Epithelial cell of alveolus of lung (primary cell): ENCODE measurements around the gene CUL9. TPM values are rescaled to one million over a fixed set of nuclear protein-coding genes. Genes with fewer than 3 reads are reported as not detected.

ENCODE experiments used
- total RNA-seq: library from RNA; depleted of rRNA; stranded (reverse); fragments of >200 nt; gene quantifications from 2 replicates; pipeline ENCODE4 v1.2.1, GENCODE V29; 2015

Gene CUL9
- total RNA-seq: 12.2 and 15.9 TPM in 2 replicates

GRCh38 chr6:43181942-43182860 is at the start of gene CUL9:
Gene CUL9 (plus strand): TSS chr6:43182196. CDS start chr6:43184311, 2,115 bp downstream.

GRCh38 chr6:43170931-43171706 is 10.9 kb upstream of the CUL9 start, which contains the start of gene SRF:
Gene SRF (plus strand): TSS chr6:43171269. CDS start chr6:43171657, 388 bp downstream.

GRCh38 chr6:43228951-43229802 is 47.2 kb downstream of the CUL9 start, which contains the start of gene DNPH1:
Gene DNPH1 (minus strand): TSS chr6:43229481. CDS start chr6:43229456, 25 bp downstream.

GRCh38 chr6:43242908-43243663 is 61.1 kb downstream of the CUL9 start, which contains the start of gene TTBK1:
Gene TTBK1 (plus strand): TSS chr6:43243481. CDS start chr6:43246661, 3,180 bp downstream.

Other genes with a start within 250 kb of the CUL9 start
- gene GNMT, start 221.4 kb upstream of the CUL9 start, total RNA-seq: not detected in 2 replicates
- gene PEX6, start 203.0 kb upstream of the CUL9 start, total RNA-seq: 16.5 and 60.2 TPM in 2 replicates
- gene PPP2R5D, start 197.6 kb upstream of the CUL9 start, total RNA-seq: 40.9 and 50.6 TPM in 2 replicates
- gene MEA1, start 168.2 kb upstream of the CUL9 start, total RNA-seq: 43.7 and 94.3 TPM in 2 replicates
- 90.9 and 103 TPM in 2 replicates for gene KLHDC3, start 167.9 kb upstream of the CUL9 start, total RNA-seq
- 56.5 and 88.6 TPM in 2 replicates for gene RRP36, start 160.6 kb upstream of the CUL9 start, total RNA-seq
- gene CUL7, start 128.3 kb upstream of the CUL9 start, total RNA-seq: 32.7 and 38.7 TPM in 2 replicates
- gene MRPL2, start 122.8 kb upstream of the CUL9 start, total RNA-seq: 35.9 and 41.3 TPM in 2 replicates
- 11.2 and 14.7 TPM in 2 replicates for gene KLC4, start 122.6 kb upstream of the CUL9 start, total RNA-seq
- gene PTK7, start 105.9 kb upstream of the CUL9 start, total RNA-seq: 144 and 240 TPM in 2 replicates
- gene SRF, start 10.9 kb upstream of the CUL9 start, total RNA-seq: 15.6 and 33.6 TPM in 2 replicates
- gene DNPH1, start 47.3 kb downstream of the CUL9 start, total RNA-seq: 103 and 117 TPM in 2 replicates
- gene TTBK1, start 61.3 kb downstream of the CUL9 start, total RNA-seq: not detected in 2 replicates
- gene SLC22A7, start 116.1 kb downstream of the CUL9 start, total RNA-seq: not detected in 2 replicates
- not detected in 2 replicates for gene CRIP3, start 126.6 kb downstream of the CUL9 start, total RNA-seq
- gene ZNF318, start 187.5 kb downstream of the CUL9 start, total RNA-seq: 7.0 and 13.6 TPM in 2 replicates
- gene ABCC10, start 245.3 kb downstream of the CUL9 start, total RNA-seq: 16.8 and 17.6 TPM in 2 replicates